ENCODE measurements around the gene SRP72. TPM values are rescaled to one million over a fixed set of nuclear protein-coding genes. Genes with fewer than 3 reads are reported as not detected.

The SRP72 gene
- total and polyA plus RNA-seq, 2 donors from 2014 or later: 23.1 to 90.8 TPM

DNA sequence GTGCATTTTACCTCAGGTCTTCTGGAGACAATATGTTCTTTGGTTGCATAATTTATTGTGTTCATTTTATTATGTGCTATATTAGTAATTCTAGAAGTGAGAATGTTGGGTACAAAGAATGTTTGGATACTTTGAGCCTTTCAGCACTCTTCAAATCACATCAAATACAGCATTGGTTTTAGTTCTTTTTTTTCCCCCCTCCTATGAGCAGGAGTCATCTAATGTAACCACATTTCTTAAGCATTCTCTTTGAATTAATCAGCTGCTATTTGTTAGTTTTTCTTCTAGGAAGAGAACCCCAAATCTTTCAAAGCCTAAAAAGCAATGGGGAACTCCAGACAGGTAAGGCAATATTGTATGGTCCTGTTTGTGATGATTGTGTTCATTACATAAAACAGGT lies 84.9 kb downstream of the SRP72 start:
- TF ChIP-seq, protein P1, sequence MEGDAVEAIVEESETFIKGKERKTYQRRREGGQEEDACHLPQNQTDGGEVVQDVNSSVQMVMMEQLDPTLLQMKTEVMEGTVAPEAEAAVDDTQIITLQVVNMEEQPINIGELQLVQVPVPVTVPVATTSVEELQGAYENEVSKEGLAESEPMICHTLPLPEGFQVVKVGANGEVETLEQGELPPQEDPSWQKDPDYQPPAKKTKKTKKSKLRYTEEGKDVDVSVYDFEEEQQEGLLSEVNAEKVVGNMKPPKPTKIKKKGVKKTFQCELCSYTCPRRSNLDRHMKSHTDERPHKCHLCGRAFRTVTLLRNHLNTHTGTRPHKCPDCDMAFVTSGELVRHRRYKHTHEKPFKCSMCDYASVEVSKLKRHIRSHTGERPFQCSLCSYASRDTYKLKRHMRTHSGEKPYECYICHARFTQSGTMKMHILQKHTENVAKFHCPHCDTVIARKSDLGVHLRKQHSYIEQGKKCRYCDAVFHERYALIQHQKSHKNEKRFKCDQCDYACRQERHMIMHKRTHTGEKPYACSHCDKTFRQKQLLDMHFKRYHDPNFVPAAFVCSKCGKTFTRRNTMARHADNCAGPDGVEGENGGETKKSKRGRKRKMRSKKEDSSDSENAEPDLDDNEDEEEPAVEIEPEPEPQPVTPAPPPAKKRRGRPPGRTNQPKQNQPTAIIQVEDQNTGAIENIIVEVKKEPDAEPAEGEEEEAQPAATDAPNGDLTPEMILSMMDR (IDR thresholded peaks at IDR 0.05; ENCODE audit: borderline replicate concordance, extremely low read depth, insufficient read depth): no peak
- FAIRE-seq: no peak
- Histone ChIP-seq H3K27me3 (ENCODE audit: control insufficient read depth, insufficient read depth, low read length) (no peaks in the 10 kb centered on the region), H3K9me3 (ENCODE audit: control insufficient read depth in 2 of 3, insufficient read depth in 1 of 3, low read length in 3 of 3) (no peaks in the 10 kb centered on the region), H3K9ac (ENCODE audit: low read length in 3 of 3) (no peak overlapping the region), H3K27ac (ENCODE audit: low read depth in 2 of 2, low read length in 2 of 2) (no peak overlapping the region), H3K4me3 (ENCODE audit: low read length in 3 of 3) (no peak overlapping the region), H3K4me1 (ENCODE audit: control insufficient read depth in 2 of 3, insufficient read depth in 2 of 3, low read depth in 1 of 3, low read length in 3 of 3) (no peaks in the 10 kb centered on the region), H3K36me3 (ENCODE audit: control insufficient read depth in 2 of 3, insufficient read depth in 3 of 3, low read length in 3 of 3) (no peaks in the 10 kb centered on the region)
- no peak for DNase-seq
- intact Hi-C loops (cut with DNase I): no loop called here

Other genes with a start within 250 kb of the SRP72 start
- 16.7 TPM for gene AASDH, start 80.1 kb upstream of the SRP72 start, total RNA-seq
- gene AASDH, start 80.1 kb upstream of the SRP72 start, polyA plus RNA-seq (ENCODE audit: insufficient read depth, low read depth, low replicate concordance): 6.0 TPM
- 11.2 TPM for gene PPAT, start 32.0 kb upstream of the SRP72 start, total RNA-seq
- 3.6 TPM for gene PPAT, start 32.0 kb upstream of the SRP72 start, polyA plus RNA-seq (ENCODE audit: insufficient read depth, low read depth, low replicate concordance)
- 51.7 TPM for gene PAICS, start 31.4 kb upstream of the SRP72 start, total RNA-seq
- 39.3 TPM for gene PAICS, start 31.4 kb upstream of the SRP72 start, polyA plus RNA-seq (ENCODE audit: insufficient read depth, low read depth, low replicate concordance)
- 0.19 TPM for gene ARL9, start 38.2 kb downstream of the SRP72 start, total RNA-seq
- 0.26 TPM for gene ARL9, start 38.2 kb downstream of the SRP72 start, polyA plus RNA-seq (ENCODE audit: insufficient read depth, low read depth, low replicate concordance)
- 17.6 TPM for gene HOPX, start 213.7 kb downstream of the SRP72 start, total RNA-seq
- 8.9 TPM for gene HOPX, start 213.7 kb downstream of the SRP72 start, polyA plus RNA-seq (ENCODE audit: insufficient read depth, low read depth, low replicate concordance)